Measurements from ENCODE around the gene FNTB.

Gene FNTB, protein sequence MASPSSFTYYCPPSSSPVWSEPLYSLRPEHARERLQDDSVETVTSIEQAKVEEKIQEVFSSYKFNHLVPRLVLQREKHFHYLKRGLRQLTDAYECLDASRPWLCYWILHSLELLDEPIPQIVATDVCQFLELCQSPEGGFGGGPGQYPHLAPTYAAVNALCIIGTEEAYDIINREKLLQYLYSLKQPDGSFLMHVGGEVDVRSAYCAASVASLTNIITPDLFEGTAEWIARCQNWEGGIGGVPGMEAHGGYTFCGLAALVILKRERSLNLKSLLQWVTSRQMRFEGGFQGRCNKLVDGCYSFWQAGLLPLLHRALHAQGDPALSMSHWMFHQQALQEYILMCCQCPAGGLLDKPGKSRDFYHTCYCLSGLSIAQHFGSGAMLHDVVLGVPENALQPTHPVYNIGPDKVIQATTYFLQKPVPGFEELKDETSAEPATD

GRCh38 chr14:64986648-64987437, at the start of gene FNTB:
Gene FNTB, plus strand, starts transcription at chr14:64986895. Its CDS starts 59 bp downstream, at chr14:64986954.
- H3K27me3 Mint-ChIP-seq = no peaks in the 10 kb centered on the region
- peak within 1 kb of the TSS; percentile 93 for H3K4me3 Mint-ChIP-seq
- H3K36me3 Mint-ChIP-seq = no peaks in the 10 kb centered on the region
- peaks cover 54% of the 10 kb centered on the region for H3K4me1 Mint-ChIP-seq
- no peaks in the 10 kb centered on the region for H3K9me3 Mint-ChIP-seq
- H3K27ac Mint-ChIP-seq = peak within 1 kb of the TSS; percentile 99

DNA sequence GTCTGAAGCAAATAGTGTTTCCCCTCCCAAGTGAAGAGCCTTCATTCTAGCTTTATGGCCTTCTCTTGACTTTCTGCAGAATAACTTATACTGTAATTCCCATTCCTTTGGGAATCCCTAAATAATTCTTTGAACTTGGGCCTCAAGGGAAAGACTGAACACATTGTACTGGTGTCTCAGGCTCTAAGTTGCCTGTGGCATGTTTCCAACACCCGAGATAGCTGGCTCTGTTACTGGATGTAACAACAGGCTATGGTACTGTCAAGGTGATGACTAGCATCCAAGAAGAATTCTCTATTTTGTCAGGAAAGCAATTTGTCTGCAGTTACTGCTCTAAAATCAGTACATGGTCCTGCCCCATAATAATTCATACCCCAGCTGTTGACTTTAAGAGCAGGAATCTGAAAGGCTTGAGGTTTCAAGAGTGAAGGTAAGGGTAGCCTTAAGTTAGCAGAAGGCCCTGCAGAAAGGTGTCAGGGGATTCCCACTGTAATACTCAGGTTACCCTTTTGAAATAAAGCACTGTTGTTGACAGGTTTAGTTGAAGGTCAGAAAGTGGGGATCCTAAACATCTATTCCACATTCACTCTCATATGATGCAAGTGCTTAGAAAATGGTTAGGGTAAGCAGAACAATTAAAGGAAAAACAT, 49.4 kb upstream of the FNTB start:
- Mint-ChIP-seq H3K4me1 (peaks cover 70% of the 10 kb centered on the region), H3K27ac (peak overlapping the region; percentile 67), H3K4me3 (no peak overlapping the region), H3K36me3 (peaks cover 16% of the 10 kb centered on the region), H3K9me3 (no peaks in the 10 kb centered on the region), H3K27me3 (no peaks in the 10 kb centered on the region)

DNA sequence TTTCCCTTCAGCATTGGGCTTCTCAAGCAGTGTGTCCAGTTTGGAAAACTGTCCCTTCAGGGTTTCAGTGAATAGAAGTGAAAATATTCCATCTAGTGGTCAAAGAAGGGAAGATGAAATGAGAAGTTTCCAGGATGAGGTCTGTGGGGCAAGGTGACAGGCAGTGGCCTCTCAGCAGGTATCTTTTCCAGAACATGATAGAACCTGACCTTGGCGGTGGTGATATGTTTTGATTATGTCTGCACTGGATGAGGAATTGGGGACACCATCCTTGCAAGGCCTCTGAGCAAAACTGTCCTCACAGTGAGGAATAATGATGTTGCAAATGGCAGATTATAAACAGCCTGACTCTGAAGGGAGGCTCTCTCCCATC, 48.9 kb upstream of the FNTB start:
- peak overlapping the region; percentile 24 for H3K27ac Mint-ChIP-seq
- no peak overlapping the region for H3K4me3 Mint-ChIP-seq
- peaks cover 72% of the 10 kb centered on the region for H3K4me1 Mint-ChIP-seq
- no peaks in the 10 kb centered on the region for H3K27me3 Mint-ChIP-seq
- H3K36me3 Mint-ChIP-seq = peaks cover 13% of the 10 kb centered on the region
- no peaks in the 10 kb centered on the region for H3K9me3 Mint-ChIP-seq

- Mint-ChIP-seq H3K4me1 (peaks cover 83% of the 10 kb centered on the region), H3K4me3 (no peak overlapping the region), H3K9me3 (no peaks in the 10 kb centered on the region), H3K27ac (peak overlapping the region; percentile 87), H3K27me3 (no peaks in the 10 kb centered on the region), H3K36me3 (peaks cover 9% of the 10 kb centered on the region)
These were observed 47.5 kb upstream of the FNTB start for GRCh38 chr14:64938972-64939816.

DNA sequence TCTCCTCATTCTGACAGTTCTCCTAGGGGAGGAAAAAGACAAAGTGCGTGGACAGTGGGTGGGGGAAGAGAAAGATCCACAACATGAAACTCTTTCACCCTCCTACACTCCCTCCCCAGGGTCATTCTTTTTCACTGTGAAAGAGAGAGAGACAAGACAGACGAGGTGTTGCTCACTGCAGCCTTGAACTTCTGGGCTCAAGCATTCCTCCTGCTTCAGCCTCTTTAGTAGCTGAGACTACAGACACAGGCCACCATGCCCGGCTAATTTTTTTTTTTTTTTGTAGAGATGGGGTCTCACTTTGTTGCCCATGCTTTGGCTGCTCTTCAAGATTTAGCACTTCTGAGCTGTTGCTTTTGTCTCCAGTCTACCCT, 46.9 kb upstream of the FNTB start:
- Mint-ChIP-seq H3K36me3 (peaks cover 6% of the 10 kb centered on the region), H3K9me3 (no peaks in the 10 kb centered on the region), H3K27me3 (no peaks in the 10 kb centered on the region), H3K27ac (peak overlapping the region; percentile 12), H3K4me3 (no peak overlapping the region), H3K4me1 (peaks cover 82% of the 10 kb centered on the region)

DNA sequence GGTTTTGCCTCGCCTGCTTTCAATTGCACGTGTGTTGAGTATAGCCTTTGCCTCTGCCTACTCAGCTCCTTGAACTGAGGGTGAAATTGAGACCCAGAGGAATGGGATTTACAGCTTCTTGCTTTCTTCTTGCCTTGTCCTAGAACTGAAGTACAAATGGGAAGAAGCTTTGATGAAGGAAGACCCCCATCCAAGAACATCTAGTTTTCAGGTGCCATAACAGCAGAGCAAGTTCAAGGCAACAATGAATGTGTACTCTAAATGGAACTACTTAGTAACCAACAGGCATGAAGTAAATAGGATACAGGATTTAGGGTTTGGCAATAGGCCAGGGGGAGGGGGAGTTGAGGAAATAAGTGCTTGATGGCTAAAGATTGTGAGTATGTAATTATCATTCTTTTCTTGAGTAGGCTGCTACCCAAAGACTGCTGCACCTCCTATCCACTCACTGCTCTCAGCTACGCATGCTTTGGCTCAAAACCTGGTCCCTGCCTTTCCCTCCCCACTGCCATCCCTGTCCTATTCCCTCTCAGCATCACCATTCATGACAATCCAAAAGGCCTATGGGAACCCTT, 46.3 kb upstream of the FNTB start:
- Mint-ChIP-seq H3K4me1 (peaks cover 76% of the 10 kb centered on the region), H3K27me3 (no peaks in the 10 kb centered on the region), H3K27ac (peak overlapping the region; percentile 12), H3K36me3 (peaks cover 6% of the 10 kb centered on the region), H3K9me3 (no peaks in the 10 kb centered on the region), H3K4me3 (no peak overlapping the region)

DNA sequence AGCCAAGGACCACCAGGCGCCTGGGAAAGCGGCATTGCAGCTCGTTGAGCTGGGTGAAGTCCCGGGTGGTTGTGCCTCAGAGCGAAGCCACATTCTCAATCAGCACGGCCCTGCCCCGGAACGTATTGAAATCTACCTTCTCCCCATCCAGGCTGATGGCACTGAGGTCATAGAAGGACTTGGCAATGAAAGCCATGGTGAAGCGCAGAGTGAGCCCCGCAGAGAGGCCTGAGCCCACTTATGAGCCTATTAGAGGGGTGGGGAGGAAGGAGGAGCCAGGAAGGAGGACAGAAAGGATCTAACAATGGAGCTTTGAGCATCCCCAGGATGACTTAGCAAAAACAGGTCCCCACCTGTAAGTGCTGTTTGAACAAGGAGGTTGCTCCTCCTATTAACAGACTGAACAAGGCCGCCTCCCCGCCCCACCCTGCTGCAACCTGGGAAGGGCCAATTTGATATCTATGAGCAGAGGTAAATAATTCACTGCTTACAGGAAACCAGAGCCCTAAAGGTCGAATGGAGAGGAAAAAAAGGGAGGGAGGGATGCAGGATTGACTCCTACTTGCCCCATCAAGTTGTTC, 44.1 kb upstream of the FNTB start, which contains the start of gene GPX2:
Gene GPX2 (minus strand): TSS at position 215 of the 581 bp plus-strand sequence. CDS start 19 bp downstream, at position 196.
- H3K27ac Mint-ChIP-seq = peak within 1 kb of the TSS; percentile 61
- no peak within 1 kb of the TSS for H3K4me3 Mint-ChIP-seq
- H3K27me3 Mint-ChIP-seq = no peaks in the 10 kb centered on the region
- H3K9me3 Mint-ChIP-seq = no peaks in the 10 kb centered on the region
- peaks cover 69% of the 10 kb centered on the region for H3K4me1 Mint-ChIP-seq
- peaks cover 4% of the 10 kb centered on the region for H3K36me3 Mint-ChIP-seq

DNA sequence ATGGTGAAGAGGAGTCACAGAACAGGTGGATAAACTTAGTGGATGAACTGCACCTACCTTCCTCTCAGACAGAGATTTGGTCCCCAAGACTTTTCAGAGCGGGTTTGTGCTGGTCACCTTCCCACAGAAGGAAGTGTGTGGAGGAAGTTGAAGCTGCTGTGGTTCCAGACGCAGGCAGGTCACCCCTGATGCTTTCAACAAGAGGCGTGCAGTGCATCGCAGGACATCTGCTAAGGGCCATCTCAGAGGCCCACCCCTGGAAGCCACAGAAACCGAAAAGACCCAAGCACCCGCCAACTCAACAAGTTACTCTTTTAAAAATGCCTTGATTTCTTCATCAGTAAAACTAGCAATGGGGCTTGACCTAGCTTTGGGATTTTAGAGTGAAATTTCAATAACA, 43.1 kb upstream of the FNTB start:
- H3K27ac Mint-ChIP-seq = no peak overlapping the region
- H3K9me3 Mint-ChIP-seq = no peaks in the 10 kb centered on the region
- peaks cover 68% of the 10 kb centered on the region for H3K4me1 Mint-ChIP-seq
- H3K4me3 Mint-ChIP-seq = no peak overlapping the region
- no peaks in the 10 kb centered on the region for H3K27me3 Mint-ChIP-seq
- peaks cover 4% of the 10 kb centered on the region for H3K36me3 Mint-ChIP-seq

DNA sequence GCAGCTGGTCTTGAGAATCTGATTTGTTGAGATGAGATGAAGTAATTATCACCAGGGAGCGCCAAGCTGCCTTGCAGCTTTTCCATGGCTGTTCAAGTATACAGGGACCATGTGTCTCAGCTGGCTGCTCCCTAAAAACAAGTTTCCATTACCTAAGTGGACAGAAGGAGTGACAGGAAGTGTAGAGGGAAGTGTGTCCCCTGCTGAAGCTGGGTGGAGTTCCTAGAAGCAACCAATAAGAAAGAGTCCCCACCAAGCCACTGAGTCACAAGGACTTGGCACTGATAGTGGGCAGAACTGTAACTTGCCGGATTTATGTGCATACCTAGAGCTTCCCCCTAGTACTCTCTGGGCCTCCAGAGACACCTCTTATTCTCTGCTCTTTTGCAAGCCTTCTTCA, 42.7 kb upstream of the FNTB start:
- Mint-ChIP-seq H3K27ac (no peak overlapping the region), H3K36me3 (peaks cover 4% of the 10 kb centered on the region), H3K4me1 (peaks cover 65% of the 10 kb centered on the region), H3K9me3 (no peaks in the 10 kb centered on the region), H3K27me3 (no peaks in the 10 kb centered on the region), H3K4me3 (no peak overlapping the region)

GRCh38 chr14:64944861-64945260, 41.8 kb upstream of the FNTB start:
- no peaks in the 10 kb centered on the region for H3K27me3 Mint-ChIP-seq
- no peaks in the 10 kb centered on the region for H3K9me3 Mint-ChIP-seq
- no peak overlapping the region for H3K4me3 Mint-ChIP-seq
- H3K36me3 Mint-ChIP-seq = peaks cover 4% of the 10 kb centered on the region
- H3K27ac Mint-ChIP-seq = no peak overlapping the region
- peaks cover 58% of the 10 kb centered on the region for H3K4me1 Mint-ChIP-seq

GRCh38 chr14:64945431-64946178, 41.1 kb upstream of the FNTB start:
- H3K9me3 Mint-ChIP-seq = no peaks in the 10 kb centered on the region
- H3K27me3 Mint-ChIP-seq = no peaks in the 10 kb centered on the region
- peak overlapping the region; percentile 68 for H3K27ac Mint-ChIP-seq
- H3K36me3 Mint-ChIP-seq = peaks cover 4% of the 10 kb centered on the region
- H3K4me3 Mint-ChIP-seq = no peak overlapping the region
- peaks cover 50% of the 10 kb centered on the region for H3K4me1 Mint-ChIP-seq

DNA sequence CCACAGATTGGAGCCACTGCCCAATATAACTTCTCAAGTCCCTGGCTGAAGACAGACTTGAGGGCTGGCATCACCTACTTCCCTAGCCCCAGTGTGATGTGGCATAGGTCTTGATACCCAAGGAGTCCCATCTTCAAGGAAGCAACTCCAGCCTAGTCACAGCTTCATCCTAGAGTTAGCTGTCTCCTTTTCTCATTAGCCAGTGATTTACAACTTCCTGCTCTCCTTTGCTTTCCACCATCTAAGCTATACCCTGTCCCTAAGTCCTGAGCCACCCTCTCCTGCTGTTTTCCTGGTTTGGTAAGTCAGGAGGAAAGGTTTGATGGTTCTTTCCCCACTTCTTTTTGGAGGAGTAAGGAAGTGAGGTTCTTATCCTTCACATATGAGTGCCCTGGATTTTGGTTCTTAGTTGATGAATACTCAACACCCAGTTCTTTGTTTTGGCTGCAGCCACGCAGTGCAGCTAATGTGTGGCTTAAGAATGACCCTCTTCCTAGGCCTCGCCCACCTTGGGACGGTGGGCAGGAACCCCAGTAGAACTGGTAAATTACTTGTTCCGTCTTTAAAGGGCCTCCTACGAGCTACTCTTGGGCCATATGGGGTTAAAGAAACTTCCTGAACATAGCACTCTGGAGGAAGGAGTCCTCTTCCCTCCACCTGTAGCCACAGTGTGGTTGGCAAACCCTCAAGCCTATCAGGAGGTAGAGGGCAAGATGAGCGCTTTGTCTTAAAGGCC, 40.2 kb upstream of the FNTB start:
- H3K36me3 Mint-ChIP-seq = no peaks in the 10 kb centered on the region
- H3K4me3 Mint-ChIP-seq = no peak overlapping the region
- H3K27me3 Mint-ChIP-seq = no peaks in the 10 kb centered on the region
- H3K4me1 Mint-ChIP-seq = peaks cover 44% of the 10 kb centered on the region
- no peaks in the 10 kb centered on the region for H3K9me3 Mint-ChIP-seq
- peak overlapping the region; percentile 68 for H3K27ac Mint-ChIP-seq
